ENCODE measurements around the gene CENPF.
"Not testable (repeated sequence)": the region's sequence is repeated elsewhere in the genome, so short reads cannot be mapped to it uniquely, and the experiment has no call there.

Gene CENPF

GRCh38 chr1:214584805-214585766 lies 17.9 kb upstream of the CENPF start:
- DNase-seq (ENCODE audit: low read depth) = no peak

- DNase-seq (ENCODE audit: low read depth) = no peak
These were observed 16.4 kb upstream of the CENPF start for GRCh38 chr1:214586621-214587020.

- no peak for DNase-seq (ENCODE audit: low read depth)
These were observed 15.8 kb upstream of the CENPF start for GRCh38 chr1:214587165-214587564.

GRCh38 chr1:214588963-214589597 lies 13.9 kb upstream of the CENPF start:
- no peak for DNase-seq (ENCODE audit: low read depth)

GRCh38 chr1:214590696-214591095 lies 12.3 kb upstream of the CENPF start:
- no peak for DNase-seq (ENCODE audit: low read depth)

GRCh38 chr1:214591918-214592317 lies 11.1 kb upstream of the CENPF start:
- not testable (repeated sequence) for DNase-seq (ENCODE audit: low read depth)

GRCh38 chr1:214593158-214593557 lies 9.8 kb upstream of the CENPF start:
- DNase-seq (ENCODE audit: low read depth) = no peak

- no peak for DNase-seq (ENCODE audit: low read depth)
These were observed 841 bp downstream of the CENPF start for GRCh38 chr1:214603819-214604252.

- DNase-seq (ENCODE audit: low read depth) = no peak
These were observed 1.5 kb downstream of the CENPF start for GRCh38 chr1:214604523-214604922.

GRCh38 chr1:214605484-214605883 lies 2.5 kb downstream of the CENPF start:
- not testable (repeated sequence) for DNase-seq (ENCODE audit: low read depth)

- DNase-seq (ENCODE audit: low read depth) = not testable (repeated sequence)
These were observed 3.2 kb downstream of the CENPF start for GRCh38 chr1:214605933-214606925.

- not testable (repeated sequence) for DNase-seq (ENCODE audit: low read depth)
These were observed 4.7 kb downstream of the CENPF start for GRCh38 chr1:214607492-214608215.

- not testable (repeated sequence) for DNase-seq (ENCODE audit: low read depth)
These were observed 5.3 kb downstream of the CENPF start for GRCh38 chr1:214608216-214608783.

- not testable (repeated sequence) for DNase-seq (ENCODE audit: low read depth)
These were observed 5.8 kb downstream of the CENPF start for GRCh38 chr1:214608817-214609216.

GRCh38 chr1:214609692-214610091 lies 6.7 kb downstream of the CENPF start:
- DNase-seq (ENCODE audit: low read depth) = no peak

- not testable (repeated sequence) for DNase-seq (ENCODE audit: low read depth)
These were observed 7.1 kb downstream of the CENPF start for GRCh38 chr1:214610136-214610535.

GRCh38 chr1:214615109-214615508 lies 12.1 kb downstream of the CENPF start:
- no peak for DNase-seq (ENCODE audit: low read depth)

- DNase-seq (ENCODE audit: low read depth) = no peak
These were observed 12.9 kb downstream of the CENPF start for GRCh38 chr1:214615871-214616270.

- no peak for DNase-seq (ENCODE audit: low read depth)
These were observed 14.3 kb downstream of the CENPF start for GRCh38 chr1:214617246-214617645.

GRCh38 chr1:214617843-214618242 lies 14.8 kb downstream of the CENPF start:
- no peak for DNase-seq (ENCODE audit: low read depth)

GRCh38 chr1:214621236-214621635 lies 18.2 kb downstream of the CENPF start:
- no peak for DNase-seq (ENCODE audit: low read depth)

All from T follicular helper cell (primary cell).